Tibial nerve (tissue), 3 donors: ENCODE measurements around the gene TVP23A.

Experiments
- EP300 ChIP-seq, 2 donors: sonication (generic); formaldehyde crosslinking; IDR thresholded peaks; one replicate each; pipeline ENCODE4 v1.6.1; 2017; ENCODE audit warnings: antibody characterized with exemption in 2 of 2, mild to moderate bottlenecking in 1 of 2
- POLR2A ChIP-seq, 2 donors: fragments of 450-650 bp; IDR thresholded peaks; one replicate each; pipeline ENCODE4 v1.6.1; 2017; ENCODE audit warnings: antibody characterized with exemption in 2 of 2, mild to moderate bottlenecking in 2 of 2, moderate library complexity in 2 of 2

DNA sequence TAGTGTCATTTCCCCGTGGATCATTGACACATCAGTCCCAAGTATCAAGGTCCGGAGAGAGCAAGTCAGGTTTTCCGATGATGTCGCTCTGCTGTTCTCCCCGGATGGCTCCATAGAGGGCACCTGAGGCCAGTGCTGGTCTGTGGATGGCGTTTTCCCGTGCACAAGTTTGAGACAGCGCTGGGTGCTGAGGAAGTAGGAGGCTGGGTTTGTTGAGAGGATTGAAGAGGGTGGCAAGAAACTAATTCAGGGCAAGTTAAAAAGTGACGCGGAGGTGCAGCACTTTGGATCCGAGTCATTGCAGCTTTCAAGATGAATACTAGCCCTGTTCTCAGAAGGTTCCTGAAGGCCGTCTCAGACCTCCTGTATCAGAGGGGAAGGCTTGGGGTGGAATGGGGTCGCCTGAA is 67.3 kb downstream of the TVP23A start:
- TF ChIP-seq EP300 (IDR thresholded peaks at IDR 0.05) (no peak), POLR2A (IDR thresholded peaks at IDR 0.05) (no peak)
